Gastrocnemius medialis (tissue), 4 donors: Measurements from ENCODE around the gene KLF3.

ENCODE experiments used
- POLR2A ChIP-seq, 2 donors: fragments of 450-650 bp; IDR thresholded peaks; one replicate each; pipeline ENCODE4 v1.6.1; 2017; ENCODE audit warnings: antibody characterized with exemption in 2 of 2, mild to moderate bottlenecking in 2 of 2, moderate library complexity in 2 of 2
- TF ChIP-seq, protein P1 (sequence below), 5 experiments: fragments of 450-650 bp in 3 of 5; fragments of 200-600 bp in 2 of 5; sonication (generic) in 2 of 5; IDR thresholded peaks in 4 of 5; conservative IDR thresholded peaks in 1 of 5; 1 replicate in 4 of 5; 2 replicates in 1 of 5; pipeline ENCODE4 v1.5.1; 2016 to 2019; ENCODE audit warnings: antibody characterized with exemption in 5 of 5, mild to moderate bottlenecking in 3 of 5, moderate library complexity in 3 of 5

GRCh38 chr4:38735870-38736269 is 71.9 kb downstream of the KLF3 start:
- TF ChIP-seq, protein P1, sequence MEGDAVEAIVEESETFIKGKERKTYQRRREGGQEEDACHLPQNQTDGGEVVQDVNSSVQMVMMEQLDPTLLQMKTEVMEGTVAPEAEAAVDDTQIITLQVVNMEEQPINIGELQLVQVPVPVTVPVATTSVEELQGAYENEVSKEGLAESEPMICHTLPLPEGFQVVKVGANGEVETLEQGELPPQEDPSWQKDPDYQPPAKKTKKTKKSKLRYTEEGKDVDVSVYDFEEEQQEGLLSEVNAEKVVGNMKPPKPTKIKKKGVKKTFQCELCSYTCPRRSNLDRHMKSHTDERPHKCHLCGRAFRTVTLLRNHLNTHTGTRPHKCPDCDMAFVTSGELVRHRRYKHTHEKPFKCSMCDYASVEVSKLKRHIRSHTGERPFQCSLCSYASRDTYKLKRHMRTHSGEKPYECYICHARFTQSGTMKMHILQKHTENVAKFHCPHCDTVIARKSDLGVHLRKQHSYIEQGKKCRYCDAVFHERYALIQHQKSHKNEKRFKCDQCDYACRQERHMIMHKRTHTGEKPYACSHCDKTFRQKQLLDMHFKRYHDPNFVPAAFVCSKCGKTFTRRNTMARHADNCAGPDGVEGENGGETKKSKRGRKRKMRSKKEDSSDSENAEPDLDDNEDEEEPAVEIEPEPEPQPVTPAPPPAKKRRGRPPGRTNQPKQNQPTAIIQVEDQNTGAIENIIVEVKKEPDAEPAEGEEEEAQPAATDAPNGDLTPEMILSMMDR (IDR thresholded peaks at IDR 0.05 in 4 of 5, conservative IDR thresholded peaks at IDR 0.05 in 1 of 5) = no peak
- no peak for TF ChIP-seq POLR2A (IDR thresholded peaks at IDR 0.05)
